Spleen (tissue), 7 donors: ENCODE measurements around the gene PRDM16.

Experiments used
- CTCF ChIP-seq, 11 experiments: fragments of 200-600 bp in 7 of 11; fragments of 450-650 bp in 4 of 11; sonication (generic) in 4 of 11; IDR thresholded peaks in 8 of 11; conservative IDR thresholded peaks in 3 of 11; 1 replicate in 7 of 11; 2 replicates in 4 of 11; pipeline versions ENCODE4 v1.4.0 to v1.8.0; 2016 to 2021; ENCODE audit warnings: antibody characterized with exemption in 11 of 11, inconsistent platforms in 4 of 11, mild to moderate bottlenecking in 1 of 11
- POLR2A ChIP-seq, 3 donors: fragments of 450-650 bp; IDR thresholded peaks; one replicate each; pipeline ENCODE4 v1.5.1; 2017; ENCODE audit warnings: antibody characterized with exemption in 3 of 3, mild to moderate bottlenecking in 1 of 3
- POLR2AphosphoS5 ChIP-seq, 3 donors: sonication (generic); formaldehyde crosslinking; IDR thresholded peaks; one replicate each; pipeline ENCODE4 v1.5.1; 2017; ENCODE audit warnings: antibody characterized with exemption in 3 of 3
- donor health status: DM: no; HTN: no; CAD: no; lungs with moderate emphysema.
- donor health status: DM: no; HTN: no; CAD: no.
- donor health status: DM: no; HTN: no; CAD: no.

DNA sequence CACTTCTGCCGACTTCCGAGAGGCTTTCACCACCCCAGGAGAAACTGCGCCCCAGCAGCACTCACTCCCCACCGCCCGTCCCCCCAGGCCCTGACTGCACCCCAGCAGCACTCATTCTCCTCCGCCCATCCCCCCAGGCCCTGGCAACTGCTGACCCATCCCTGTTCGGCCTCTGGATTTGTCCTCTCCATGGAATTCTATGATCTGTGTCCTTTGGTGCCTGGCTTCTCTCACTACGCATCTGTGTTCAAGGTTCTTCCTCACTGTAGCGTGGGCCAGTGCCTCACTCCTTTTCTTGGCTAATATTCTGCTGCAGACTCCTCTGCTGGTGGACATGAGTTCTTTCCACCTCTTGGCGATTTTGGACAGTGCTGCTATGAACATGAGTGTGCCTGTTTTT lies 263.7 kb downstream of the PRDM16 start:
- TF ChIP-seq CTCF (IDR thresholded peaks at IDR 0.05 in 8 of 11, conservative IDR thresholded peaks at IDR 0.05 in 3 of 11) (no peak), POLR2A (IDR thresholded peaks at IDR 0.05) (no peak), POLR2AphosphoS5 (IDR thresholded peaks at IDR 0.05) (no peak)
